Measurements from ENCODE around the gene CDH15. TPM values are rescaled to one million over a fixed set of nuclear protein-coding genes. Genes with fewer than 3 reads are reported as not detected.

The CDH15 gene
- total and polyA plus RNA-seq, 2 donors from 2014 or later: 0.22 to 0.31 TPM

DNA sequence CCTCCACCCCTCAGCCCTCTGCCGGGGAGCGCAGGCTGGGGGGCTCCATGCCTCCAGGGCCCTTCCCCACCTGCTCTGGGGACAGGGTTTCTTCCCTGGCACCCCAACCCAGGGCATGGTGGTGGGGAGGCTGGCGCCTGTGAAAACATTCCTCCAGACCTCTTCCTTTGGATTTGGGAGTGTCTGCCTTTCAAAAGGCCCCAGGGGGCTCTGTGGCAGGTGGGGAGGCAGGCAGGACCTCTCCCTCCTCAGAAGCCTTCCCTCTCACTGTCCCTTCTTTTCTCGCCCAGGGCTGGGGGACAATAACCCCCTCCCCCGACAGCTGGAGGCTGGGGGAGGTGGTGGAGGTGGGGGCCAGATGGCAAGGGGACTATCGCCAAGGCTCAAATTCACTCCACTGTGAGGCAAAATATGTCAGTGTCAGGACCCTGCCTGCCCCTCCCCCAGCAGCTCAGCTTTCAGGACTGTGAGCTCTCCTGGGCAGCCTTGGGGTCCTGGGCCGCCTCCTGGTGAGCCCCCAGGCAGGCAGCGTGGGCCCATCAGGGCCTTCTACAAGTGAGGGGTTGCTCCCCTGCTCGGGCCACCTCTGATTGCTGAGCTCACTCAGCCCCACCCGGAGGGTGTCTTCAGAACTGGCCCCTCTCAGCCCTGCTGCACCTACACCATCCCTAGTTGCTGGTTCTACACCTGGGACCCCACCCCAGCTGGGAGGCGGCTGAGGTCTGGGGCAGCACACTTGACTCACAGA, 1.8 kb downstream of the CDH15 start:
- no peak overlapping the region for H3K9ac ChIP-seq (ENCODE audit: low read length in 3 of 3)
- no peaks in the 10 kb centered on the region for H3K9me3 ChIP-seq (ENCODE audit: control insufficient read depth in 2 of 3, insufficient read depth in 1 of 3, low read length in 3 of 3)
- FAIRE-seq: no peak
- no peaks in the 10 kb centered on the region for H3K27me3 ChIP-seq (ENCODE audit: control insufficient read depth, insufficient read depth, low read length)
- intact Hi-C loops (cut with DNase I): no loop called here
- no peaks in the 10 kb centered on the region for H3K36me3 ChIP-seq (ENCODE audit: control insufficient read depth in 2 of 3, insufficient read depth in 3 of 3, low read length in 3 of 3)
- H3K27ac ChIP-seq (ENCODE audit: low read depth in 2 of 2, low read length in 2 of 2): no peak overlapping the region
- peak; percentile 72 to 85 (median 81) for DNase-seq
- TF ChIP-seq, protein P1, sequence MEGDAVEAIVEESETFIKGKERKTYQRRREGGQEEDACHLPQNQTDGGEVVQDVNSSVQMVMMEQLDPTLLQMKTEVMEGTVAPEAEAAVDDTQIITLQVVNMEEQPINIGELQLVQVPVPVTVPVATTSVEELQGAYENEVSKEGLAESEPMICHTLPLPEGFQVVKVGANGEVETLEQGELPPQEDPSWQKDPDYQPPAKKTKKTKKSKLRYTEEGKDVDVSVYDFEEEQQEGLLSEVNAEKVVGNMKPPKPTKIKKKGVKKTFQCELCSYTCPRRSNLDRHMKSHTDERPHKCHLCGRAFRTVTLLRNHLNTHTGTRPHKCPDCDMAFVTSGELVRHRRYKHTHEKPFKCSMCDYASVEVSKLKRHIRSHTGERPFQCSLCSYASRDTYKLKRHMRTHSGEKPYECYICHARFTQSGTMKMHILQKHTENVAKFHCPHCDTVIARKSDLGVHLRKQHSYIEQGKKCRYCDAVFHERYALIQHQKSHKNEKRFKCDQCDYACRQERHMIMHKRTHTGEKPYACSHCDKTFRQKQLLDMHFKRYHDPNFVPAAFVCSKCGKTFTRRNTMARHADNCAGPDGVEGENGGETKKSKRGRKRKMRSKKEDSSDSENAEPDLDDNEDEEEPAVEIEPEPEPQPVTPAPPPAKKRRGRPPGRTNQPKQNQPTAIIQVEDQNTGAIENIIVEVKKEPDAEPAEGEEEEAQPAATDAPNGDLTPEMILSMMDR (IDR thresholded peaks at IDR 0.05; ENCODE audit: borderline replicate concordance, extremely low read depth, insufficient read depth): no peak
- H3K4me3 ChIP-seq (ENCODE audit: low read length in 3 of 3): no peak overlapping the region
- H3K4me1 ChIP-seq (ENCODE audit: control insufficient read depth in 2 of 3, insufficient read depth in 2 of 3, low read depth in 1 of 3, low read length in 3 of 3): peaks cover 0 to 7% (median 0%) of the 10 kb centered on the region in 3 donors

DNA sequence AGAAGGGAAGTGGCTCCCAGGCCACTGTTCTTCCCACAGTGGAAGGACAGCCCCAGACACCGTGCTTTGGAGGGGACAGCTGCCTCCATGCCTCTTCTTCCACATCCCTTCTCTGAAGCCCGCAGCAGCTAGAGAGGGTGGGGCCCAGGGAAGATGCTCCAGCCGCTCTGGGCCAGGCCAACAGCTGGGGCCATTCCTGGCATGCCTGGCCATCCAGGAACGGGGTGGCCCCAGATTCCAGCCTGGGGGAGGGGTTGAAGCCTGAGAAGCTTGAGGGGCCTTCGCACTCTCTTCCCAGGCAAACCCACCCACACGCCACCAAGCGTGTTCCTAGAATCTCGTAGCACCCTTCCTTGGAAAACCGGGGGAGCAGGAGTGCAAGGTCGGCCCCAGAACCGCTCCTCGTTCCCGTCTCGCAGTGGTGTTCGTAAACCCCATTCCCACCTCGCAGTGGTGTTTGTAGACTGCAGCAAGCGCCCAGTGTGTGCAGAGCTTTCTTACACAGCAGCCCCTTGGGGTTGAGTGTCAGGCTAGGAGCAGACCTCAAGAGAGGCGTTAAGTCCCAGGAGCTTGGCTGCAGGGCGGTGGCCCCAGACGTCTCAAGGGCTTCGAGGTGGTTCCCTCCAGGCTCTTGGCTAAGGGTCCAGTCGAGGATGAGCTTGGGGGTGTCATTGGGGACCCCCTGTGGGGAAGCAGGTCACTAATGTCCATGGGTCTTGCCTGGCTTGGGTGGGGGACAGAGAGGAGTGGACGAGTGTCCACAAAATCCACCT, 2.7 kb downstream of the CDH15 start:
- DNase-seq: peak in 1 of 5 donors; percentile 53
- intact Hi-C loops (cut with DNase I): no loop called here
- no peaks in the 10 kb centered on the region for H3K36me3 ChIP-seq (ENCODE audit: control insufficient read depth in 2 of 3, insufficient read depth in 3 of 3, low read length in 3 of 3)
- no peaks in the 10 kb centered on the region for H3K9me3 ChIP-seq (ENCODE audit: control insufficient read depth in 2 of 3, insufficient read depth in 1 of 3, low read length in 3 of 3)
- H3K4me1 ChIP-seq (ENCODE audit: control insufficient read depth in 2 of 3, insufficient read depth in 2 of 3, low read depth in 1 of 3, low read length in 3 of 3): peaks cover 0 to 7% (median 0%) of the 10 kb centered on the region in 3 donors
- no peak overlapping the region for H3K4me3 ChIP-seq (ENCODE audit: low read length in 3 of 3)
- no peak overlapping the region for H3K27ac ChIP-seq (ENCODE audit: low read depth in 2 of 2, low read length in 2 of 2)
- no peak for FAIRE-seq
- H3K27me3 ChIP-seq (ENCODE audit: control insufficient read depth, insufficient read depth, low read length): no peaks in the 10 kb centered on the region
- TF ChIP-seq, protein P1 (IDR thresholded peaks at IDR 0.05; ENCODE audit: borderline replicate concordance, extremely low read depth, insufficient read depth): no peak
- no peak overlapping the region for H3K9ac ChIP-seq (ENCODE audit: low read length in 3 of 3)

DNA sequence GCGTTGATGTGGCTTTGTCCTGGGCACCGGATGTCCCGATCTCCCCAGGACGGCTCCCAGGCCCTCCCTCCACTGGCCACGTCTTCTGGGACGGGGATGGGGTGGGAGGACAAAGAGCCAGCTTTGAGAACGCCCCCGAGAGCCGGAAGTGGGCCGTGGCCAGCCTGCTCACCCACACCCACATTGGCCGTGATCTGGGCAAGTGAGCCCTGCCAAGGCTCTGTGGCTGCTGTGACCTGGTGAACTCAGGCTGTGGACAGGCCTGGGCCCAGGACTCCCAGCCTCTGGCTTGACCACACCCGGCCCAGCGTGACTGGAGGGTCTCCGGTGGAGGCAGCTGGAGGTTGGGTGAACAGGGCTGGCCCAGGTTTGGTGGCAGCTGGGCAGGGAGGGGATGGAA, 3.3 kb downstream of the CDH15 start:
- H3K27me3 ChIP-seq (ENCODE audit: control insufficient read depth, insufficient read depth, low read length): no peaks in the 10 kb centered on the region
- TF ChIP-seq, protein P1 (IDR thresholded peaks at IDR 0.05; ENCODE audit: borderline replicate concordance, extremely low read depth, insufficient read depth): no peak
- no peak for FAIRE-seq
- peaks cover 0 to 7% (median 0%) of the 10 kb centered on the region in 3 donors for H3K4me1 ChIP-seq (ENCODE audit: control insufficient read depth in 2 of 3, insufficient read depth in 2 of 3, low read depth in 1 of 3, low read length in 3 of 3)
- H3K4me3 ChIP-seq (ENCODE audit: low read length in 3 of 3): no peak overlapping the region
- H3K27ac ChIP-seq (ENCODE audit: low read depth in 2 of 2, low read length in 2 of 2): no peak overlapping the region
- DNase-seq: no peak
- H3K36me3 ChIP-seq (ENCODE audit: control insufficient read depth in 2 of 3, insufficient read depth in 3 of 3, low read length in 3 of 3): no peaks in the 10 kb centered on the region
- H3K9me3 ChIP-seq (ENCODE audit: control insufficient read depth in 2 of 3, insufficient read depth in 1 of 3, low read length in 3 of 3): no peaks in the 10 kb centered on the region
- H3K9ac ChIP-seq (ENCODE audit: low read length in 3 of 3): no peak overlapping the region
- intact Hi-C loops (cut with DNase I): no loop called here
